Adrenal gland (tissue), 5 donors: ENCODE measurements around the gene FAM20C.

Experiments
- CTCF ChIP-seq, 6 experiments: fragments of 450-650 bp in 4 of 6; fragments of 200-600 bp in 2 of 6; sonication (generic) in 1 of 6; IDR thresholded peaks; 1 replicate in 5 of 6; 2 replicates in 1 of 6; pipeline versions ENCODE4 v1.5.1 to v1.8.0; 2016 to 2021; ENCODE audit warnings: antibody characterized with exemption in 6 of 6, mild to moderate bottlenecking in 2 of 6, moderate library complexity in 1 of 6
- POLR2A ChIP-seq, 2 donors: fragments of 450-650 bp; IDR thresholded peaks; one replicate each; pipeline ENCODE4 v1.6.1; 2017; ENCODE audit warnings: antibody characterized with exemption in 2 of 2, mild to moderate bottlenecking in 2 of 2, moderate library complexity in 1 of 2
- donor health status: DM: no; HTN: no; CAD: no.

GRCh38 chr7:176381-176780, 16.0 kb upstream of the FAM20C start:
- TF ChIP-seq CTCF (IDR thresholded peaks at IDR 0.05) (no peak), POLR2A (IDR thresholded peaks at IDR 0.05) (no peak)
